ENCODE measurements around the gene NNMT. TPM values are rescaled to one million over a fixed set of nuclear protein-coding genes. Genes with fewer than 3 reads are reported as not detected.

Gene NNMT
- total and polyA plus RNA-seq, 2 donors (not counting 1 experiment from before 2014, with no cell fraction given) = not detected

DNA sequence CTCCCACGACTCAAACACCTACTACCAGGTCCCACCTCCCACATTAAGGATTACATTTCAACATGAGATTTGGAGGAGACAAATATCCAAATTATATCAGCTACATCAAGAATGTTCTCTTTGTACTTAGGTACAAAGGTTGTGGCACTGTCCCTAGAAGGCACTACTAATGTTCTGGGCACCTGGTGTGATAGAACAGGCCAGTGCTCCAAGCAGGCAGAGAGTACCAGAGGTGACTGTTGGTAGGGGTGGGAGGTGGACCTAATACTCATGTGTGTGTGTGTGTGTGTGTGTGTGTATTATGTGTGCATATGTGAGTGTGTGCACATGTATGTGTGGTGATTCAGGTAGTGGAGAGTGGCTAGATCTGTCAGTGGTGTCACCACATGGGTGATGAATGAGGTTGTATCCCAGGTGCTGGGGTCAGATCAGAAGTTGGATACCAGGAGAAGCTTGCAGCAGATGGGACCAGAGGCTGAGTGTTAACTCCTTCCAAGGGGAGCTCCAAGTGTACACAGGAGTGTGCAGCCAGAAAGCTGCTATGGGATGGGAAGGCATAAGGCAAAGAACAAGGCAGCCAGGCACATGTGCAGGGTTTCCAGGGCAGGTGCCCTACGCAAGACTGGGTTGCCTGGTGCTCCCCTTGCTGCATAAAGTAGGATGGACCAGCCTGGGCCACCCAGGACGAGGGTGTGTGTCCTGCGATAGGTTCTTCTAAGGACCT lies 17.7 kb upstream of the NNMT start:
- ATAC-seq (ENCODE audit: low read depth) (no peak), DNase-seq (no peak)
- no peak overlapping the region for H3K27ac Mint-ChIP-seq
- POLR2A ChIA-PET = no interaction called here
- no peaks in the 10 kb centered on the region for H3K4me1 ChIP-seq (ENCODE audit: control insufficient read depth in 2 of 2, insufficient read depth in 2 of 2, low read length in 2 of 2)
- 82% methylated on average over 3 of the region's 4 CpGs for WGBS (ENCODE audit: insufficient coverage)
- no peak overlapping the region for H2AFZ ChIP-seq (ENCODE audit: insufficient read depth, low read depth, low read length, poor library complexity, severe bottlenecking)
- intact Hi-C loops (cut with micrococcal nuclease) = no loop called here
- no peak overlapping the region for H3K27ac ChIP-seq (ENCODE audit: low read length in 2 of 2)
- TF ChIP-seq EZH2 (IDR thresholded peaks at IDR 0.05; ENCODE audit: borderline replicate concordance, insufficient read depth, low read depth, low read length, poor library complexity, severe bottlenecking) (no peak), CTCF (IDR thresholded peaks at IDR 0.05) (no peak)
- no peak overlapping the region for H3K4me2 ChIP-seq (replicated peaks; ENCODE audit: low read depth, low read length, poor library complexity, severe bottlenecking)
- no peak overlapping the region for H3K9ac ChIP-seq (ENCODE audit: low read length)
- H3K27me3 ChIP-seq (replicated peaks in 1 of 4; ENCODE audit: control extremely low read depth in 1 of 4, control insufficient read depth in 3 of 4, insufficient read depth in 4 of 4, low read length in 3 of 4) = peaks cover 0 to 21% (median 9%) of the 10 kb centered on the region in 4 experiments
- H3K36me3 ChIP-seq (replicated peaks in 1 of 2; ENCODE audit: control extremely low read depth in 1 of 2, control insufficient read depth in 1 of 2, extremely low read depth in 1 of 2, insufficient read depth in 2 of 2, low read length in 1 of 2) = no peaks in the 10 kb centered on the region
- no peaks in the 10 kb centered on the region for H3K9me3 ChIP-seq (ENCODE audit: control extremely low read depth in 1 of 3, control insufficient read depth in 2 of 3, insufficient read depth in 1 of 3, low read length in 2 of 3)
- no peak overlapping the region for H3K4me3 Mint-ChIP-seq
- peaks cover 52% of the 10 kb centered on the region for H3K27me3 Mint-ChIP-seq
- CTCF ChIA-PET = interaction anchor here (1.2 to 1.4 kb wide), 2 partner anchors 10 to 16 kb away, joined by 3 to 5 read pairs; no protein-coding TSS in a partner anchor
- H3K4me3 ChIP-seq (ENCODE audit: control extremely low read depth in 1 of 5, extremely low read depth in 1 of 5, insufficient read depth in 1 of 5, low read depth in 2 of 5, low read length in 4 of 5) = no peak overlapping the region
- H3K9me3 Mint-ChIP-seq (ENCODE audit: insufficient read depth) = no peaks in the 10 kb centered on the region
- no peaks in the 10 kb centered on the region for H3K4me1 Mint-ChIP-seq
- no peaks in the 10 kb centered on the region for H3K79me2 ChIP-seq (ENCODE audit: control insufficient read depth, insufficient read depth, low read length)
- H4K20me1 ChIP-seq (ENCODE audit: control insufficient read depth, insufficient read depth, low read length, poor library complexity, severe bottlenecking) = no peaks in the 10 kb centered on the region

- no peak overlapping the region for H3K4me3 Mint-ChIP-seq
- Histone ChIP-seq H3K4me3 (ENCODE audit: control extremely low read depth in 1 of 5, extremely low read depth in 1 of 5, insufficient read depth in 1 of 5, low read depth in 2 of 5, low read length in 4 of 5) (no peak overlapping the region), H3K79me2 (ENCODE audit: control insufficient read depth, insufficient read depth, low read length) (no peaks in the 10 kb centered on the region), H3K36me3 (replicated peaks in 1 of 2; ENCODE audit: control extremely low read depth in 1 of 2, control insufficient read depth in 1 of 2, extremely low read depth in 1 of 2, insufficient read depth in 2 of 2, low read length in 1 of 2) (no peaks in the 10 kb centered on the region), H3K9ac (ENCODE audit: low read length) (no peak overlapping the region), H3K9me3 (ENCODE audit: control extremely low read depth in 1 of 3, control insufficient read depth in 2 of 3, insufficient read depth in 1 of 3, low read length in 2 of 3) (no peaks in the 10 kb centered on the region), H3K27ac (ENCODE audit: low read length in 2 of 2) (no peak overlapping the region), H3K4me1 (ENCODE audit: control insufficient read depth in 2 of 2, insufficient read depth in 2 of 2, low read length in 2 of 2) (no peaks in the 10 kb centered on the region), H2AFZ (ENCODE audit: insufficient read depth, low read depth, low read length, poor library complexity, severe bottlenecking) (no peak overlapping the region), H3K27me3 (replicated peaks in 1 of 4; ENCODE audit: control extremely low read depth in 1 of 4, control insufficient read depth in 3 of 4, insufficient read depth in 4 of 4, low read length in 3 of 4) (peaks cover 0 to 12% (median 2%) of the 10 kb centered on the region in 4 experiments), H3K4me2 (replicated peaks; ENCODE audit: low read depth, low read length, poor library complexity, severe bottlenecking) (no peak overlapping the region), H4K20me1 (ENCODE audit: control insufficient read depth, insufficient read depth, low read length, poor library complexity, severe bottlenecking) (no peaks in the 10 kb centered on the region)
- intact Hi-C loops (cut with micrococcal nuclease) = no loop called here
- TF ChIP-seq CTCF (IDR thresholded peaks at IDR 0.05) = no peak
- no peak for TF ChIP-seq EZH2 (IDR thresholded peaks at IDR 0.05; ENCODE audit: borderline replicate concordance, insufficient read depth, low read depth, low read length, poor library complexity, severe bottlenecking)
- CTCF ChIA-PET = interaction anchor here (1.0 kb wide), 1 partner anchor 384 kb away, joined by 5 read pairs; no protein-coding TSS in a partner anchor
- no peaks in the 10 kb centered on the region for H3K4me1 Mint-ChIP-seq
- ATAC-seq (ENCODE audit: low read depth) = no peak
- no peak for DNase-seq
- no peak overlapping the region for H3K27ac Mint-ChIP-seq
- H3K27me3 Mint-ChIP-seq = peaks cover 41% of the 10 kb centered on the region
- H3K9me3 Mint-ChIP-seq (ENCODE audit: insufficient read depth) = no peaks in the 10 kb centered on the region
- POLR2A ChIA-PET = no interaction called here
- WGBS (ENCODE audit: insufficient coverage) = 82% methylated on average over 8 of the region's 9 CpGs
Measured at GRCh38 chr11:114279792-114280546, 16.2 kb upstream of the NNMT start.

All from B cell (primary cell).